ENCODE measurements around the gene BCL2L2.

Gene BCL2L2

GRCh38 chr14:23308721-23309445 is 2.2 kb downstream of the BCL2L2 start:
- no CpG with 5 or more reads among the region's 17 CpGs for WGBS (ENCODE audit: extremely low coverage, insufficient coverage, low lambda C conversion rate)
- Histone ChIP-seq H3K56ac (ENCODE audit: low read length) (no peak overlapping the region), H3K9ac (ENCODE audit: low read length) (no peak overlapping the region), H3K23ac (ENCODE audit: low read length) (no peak overlapping the region), H3K27ac (ENCODE audit: low read depth, low read length) (no peak overlapping the region), H3K27me3 (ENCODE audit: insufficient read depth, low read length, poor library complexity) (no peaks in the 10 kb centered on the region), H4K8ac (ENCODE audit: low read depth, low read length) (no peak overlapping the region), H3K79me1 (ENCODE audit: low read length) (peaks cover 23% of the 10 kb centered on the region), H2BK120ac (ENCODE audit: low read depth, low read length) (no peak overlapping the region), H3K4me3 (ENCODE audit: low read length) (no peak overlapping the region), H3K4me2 (ENCODE audit: low read length) (no peak overlapping the region), H3K79me2 (ENCODE audit: control insufficient read depth, insufficient read depth, low read length) (peaks cover 14% of the 10 kb centered on the region), H3K36me3 (ENCODE audit: control insufficient read depth, insufficient read depth, low read length) (no peaks in the 10 kb centered on the region), H3K4ac (ENCODE audit: low read depth, low read length) (no peak overlapping the region), H2BK5ac (ENCODE audit: low read length) (no peak overlapping the region), H2AK5ac (ENCODE audit: low read length) (no peak overlapping the region), H3K18ac (ENCODE audit: low read length) (no peak overlapping the region), H3K4me1 (ENCODE audit: control insufficient read depth, low read depth, low read length) (peaks cover 4% of the 10 kb centered on the region), H4K5ac (ENCODE audit: low read length) (no peak overlapping the region), H2BK15ac (replicated peaks; ENCODE audit: low read depth) (no peak overlapping the region)
- no peak for DNase-seq

- peaks cover 23% of the 10 kb centered on the region for H3K79me1 ChIP-seq (ENCODE audit: low read length)
- H3K4ac ChIP-seq (ENCODE audit: low read depth, low read length): no peak overlapping the region
- no peak overlapping the region for H3K18ac ChIP-seq (ENCODE audit: low read length)
- H4K5ac ChIP-seq (ENCODE audit: low read length): no peak overlapping the region
- no peaks in the 10 kb centered on the region for H3K36me3 ChIP-seq (ENCODE audit: control insufficient read depth, insufficient read depth, low read length)
- no peak overlapping the region for H3K9ac ChIP-seq (ENCODE audit: low read length)
- no peak overlapping the region for H3K56ac ChIP-seq (ENCODE audit: low read length)
- DNase-seq: no peak
- peaks cover 4% of the 10 kb centered on the region for H3K4me1 ChIP-seq (ENCODE audit: control insufficient read depth, low read depth, low read length)
- H3K4me2 ChIP-seq (ENCODE audit: low read length): no peak overlapping the region
- H2AK5ac ChIP-seq (ENCODE audit: low read length): no peak overlapping the region
- no CpG with 5 or more reads among the region's 1 CpG for WGBS (ENCODE audit: extremely low coverage, insufficient coverage, low lambda C conversion rate)
- no peak overlapping the region for H2BK5ac ChIP-seq (ENCODE audit: low read length)
- H2BK120ac ChIP-seq (ENCODE audit: low read depth, low read length): no peak overlapping the region
- H2BK15ac ChIP-seq (replicated peaks; ENCODE audit: low read depth): no peak overlapping the region
- H3K4me3 ChIP-seq (ENCODE audit: low read length): no peak overlapping the region
- no peak overlapping the region for H3K23ac ChIP-seq (ENCODE audit: low read length)
- H3K79me2 ChIP-seq (ENCODE audit: control insufficient read depth, insufficient read depth, low read length): peaks cover 14% of the 10 kb centered on the region
- H3K27me3 ChIP-seq (ENCODE audit: insufficient read depth, low read length, poor library complexity): no peaks in the 10 kb centered on the region
- H3K27ac ChIP-seq (ENCODE audit: low read depth, low read length): no peak overlapping the region
- H4K8ac ChIP-seq (ENCODE audit: low read depth, low read length): no peak overlapping the region
These were observed 3.9 kb downstream of the BCL2L2 start for GRCh38 chr14:23310546-23310945.

- H3K4me2 ChIP-seq (ENCODE audit: low read length): no peak overlapping the region
- no peaks in the 10 kb centered on the region for H3K27me3 ChIP-seq (ENCODE audit: insufficient read depth, low read length, poor library complexity)
- H4K5ac ChIP-seq (ENCODE audit: low read length): no peak overlapping the region
- no peak overlapping the region for H2BK5ac ChIP-seq (ENCODE audit: low read length)
- H3K4ac ChIP-seq (ENCODE audit: low read depth, low read length): no peak overlapping the region
- no peak overlapping the region for H3K56ac ChIP-seq (ENCODE audit: low read length)
- no peak overlapping the region for H3K23ac ChIP-seq (ENCODE audit: low read length)
- H3K9ac ChIP-seq (ENCODE audit: low read length): no peak overlapping the region
- no peak overlapping the region for H2BK120ac ChIP-seq (ENCODE audit: low read depth, low read length)
- no CpG with 5 or more reads among the region's 5 CpGs for WGBS (ENCODE audit: extremely low coverage, insufficient coverage, low lambda C conversion rate)
- H3K79me2 ChIP-seq (ENCODE audit: control insufficient read depth, insufficient read depth, low read length): no peaks in the 10 kb centered on the region
- H3K36me3 ChIP-seq (ENCODE audit: control insufficient read depth, insufficient read depth, low read length): no peaks in the 10 kb centered on the region
- no peak overlapping the region for H4K8ac ChIP-seq (ENCODE audit: low read depth, low read length)
- H3K18ac ChIP-seq (ENCODE audit: low read length): no peak overlapping the region
- no peak overlapping the region for H3K4me3 ChIP-seq (ENCODE audit: low read length)
- no peak overlapping the region for H3K27ac ChIP-seq (ENCODE audit: low read depth, low read length)
- H3K4me1 ChIP-seq (ENCODE audit: control insufficient read depth, low read depth, low read length): peaks cover 5% of the 10 kb centered on the region
- H2AK5ac ChIP-seq (ENCODE audit: low read length): no peak overlapping the region
- H2BK15ac ChIP-seq (replicated peaks; ENCODE audit: low read depth): no peak overlapping the region
- no peak for DNase-seq
- no peaks in the 10 kb centered on the region for H3K79me1 ChIP-seq (ENCODE audit: low read length)
These were observed 9.7 kb downstream of the BCL2L2 start for GRCh38 chr14:23316300-23316699.

GRCh38 chr14:23319746-23320583 is 13.3 kb downstream of the BCL2L2 start:
- peaks cover 18% of the 10 kb centered on the region for H3K79me2 ChIP-seq (ENCODE audit: control insufficient read depth, insufficient read depth, low read length)
- H3K9ac ChIP-seq (ENCODE audit: low read length): peak overlapping the region; percentile 53
- peak overlapping the region; percentile 12 for H3K4me2 ChIP-seq (ENCODE audit: low read length)
- H2BK120ac ChIP-seq (ENCODE audit: low read depth, low read length): no peak overlapping the region
- no peak overlapping the region for H3K18ac ChIP-seq (ENCODE audit: low read length)
- H3K4me3 ChIP-seq (ENCODE audit: low read length): no peak overlapping the region
- peak overlapping the region; percentile 71 for H3K56ac ChIP-seq (ENCODE audit: low read length)
- H3K27me3 ChIP-seq (ENCODE audit: insufficient read depth, low read length, poor library complexity): no peaks in the 10 kb centered on the region
- H4K8ac ChIP-seq (ENCODE audit: low read depth, low read length): no peak overlapping the region
- H3K4me1 ChIP-seq (ENCODE audit: control insufficient read depth, low read depth, low read length): peaks cover 5% of the 10 kb centered on the region
- H2BK5ac ChIP-seq (ENCODE audit: low read length): no peak overlapping the region
- no CpG with 5 or more reads among the region's 17 CpGs for WGBS (ENCODE audit: extremely low coverage, insufficient coverage, low lambda C conversion rate)
- H3K23ac ChIP-seq (ENCODE audit: low read length): no peak overlapping the region
- DNase-seq: no peak
- H3K27ac ChIP-seq (ENCODE audit: low read depth, low read length): peak overlapping the region; percentile 68
- H3K4ac ChIP-seq (ENCODE audit: low read depth, low read length): peak overlapping the region; percentile 44
- H3K79me1 ChIP-seq (ENCODE audit: low read length): peaks cover 7% of the 10 kb centered on the region
- H4K5ac ChIP-seq (ENCODE audit: low read length): peak overlapping the region; percentile 96
- H3K36me3 ChIP-seq (ENCODE audit: control insufficient read depth, insufficient read depth, low read length): peaks cover 3% of the 10 kb centered on the region
- H2BK15ac ChIP-seq (replicated peaks; ENCODE audit: low read depth): no peak overlapping the region
- H2AK5ac ChIP-seq (ENCODE audit: low read length): peak overlapping the region; percentile 92

- H3K27ac ChIP-seq (ENCODE audit: low read depth, low read length): peak within 1 kb of the TSS; percentile 98
- H2BK15ac ChIP-seq (replicated peaks; ENCODE audit: low read depth): no peak within 1 kb of the TSS
- H3K4me2 ChIP-seq (ENCODE audit: low read length): peak within 1 kb of the TSS; percentile 91
- WGBS (ENCODE audit: extremely low coverage, insufficient coverage, low lambda C conversion rate): no CpG with 5 or more reads among the region's 63 CpGs
- no peaks in the 10 kb centered on the region for H3K27me3 ChIP-seq (ENCODE audit: insufficient read depth, low read length, poor library complexity)
- H2BK5ac ChIP-seq (ENCODE audit: low read length): peak within 1 kb of the TSS; percentile 65
- H3K56ac ChIP-seq (ENCODE audit: low read length): peak within 1 kb of the TSS; percentile 98
- H3K4ac ChIP-seq (ENCODE audit: low read depth, low read length): peak within 1 kb of the TSS; percentile 99
- H3K9ac ChIP-seq (ENCODE audit: low read length): peak within 1 kb of the TSS; percentile 100
- peak within 1 kb of the TSS; percentile 82 for H3K23ac ChIP-seq (ENCODE audit: low read length)
- H3K36me3 ChIP-seq (ENCODE audit: control insufficient read depth, insufficient read depth, low read length): peaks cover 3% of the 10 kb centered on the region
- H4K5ac ChIP-seq (ENCODE audit: low read length): peak within 1 kb of the TSS; percentile 96
- peaks cover 5% of the 10 kb centered on the region for H3K4me1 ChIP-seq (ENCODE audit: control insufficient read depth, low read depth, low read length)
- peaks cover 7% of the 10 kb centered on the region for H3K79me1 ChIP-seq (ENCODE audit: low read length)
- H2AK5ac ChIP-seq (ENCODE audit: low read length): peak within 1 kb of the TSS; percentile 92
- peak within 1 kb of the TSS; percentile 99 for H3K18ac ChIP-seq (ENCODE audit: low read length)
- H4K8ac ChIP-seq (ENCODE audit: low read depth, low read length): peak within 1 kb of the TSS; percentile 94
- peak; percentile 100 for DNase-seq
- peak within 1 kb of the TSS; percentile 86 for H2BK120ac ChIP-seq (ENCODE audit: low read depth, low read length)
- peak within 1 kb of the TSS; percentile 95 for H3K4me3 ChIP-seq (ENCODE audit: low read length)
- peaks cover 18% of the 10 kb centered on the region for H3K79me2 ChIP-seq (ENCODE audit: control insufficient read depth, insufficient read depth, low read length)
These were observed 14.2 kb downstream of the BCL2L2 start, which contains the start of gene PABPN1 for GRCh38 chr14:23320584-23321571. Gene PABPN1 (plus strand): TSS chr14:23321457. CDS start chr14:23321470, 13 bp downstream.

All from mesendoderm (in vitro differentiated cells).